Measurements from ENCODE around the gene MACROD2.

The MACROD2 gene

GRCh38 chr20:15673206-15673605 lies 1677.9 kb downstream of the MACROD2 start:
- H3K4me3 ChIP-seq (ENCODE audit: low read depth, low read length) = no peak overlapping the region
- TF ChIP-seq, protein P1, sequence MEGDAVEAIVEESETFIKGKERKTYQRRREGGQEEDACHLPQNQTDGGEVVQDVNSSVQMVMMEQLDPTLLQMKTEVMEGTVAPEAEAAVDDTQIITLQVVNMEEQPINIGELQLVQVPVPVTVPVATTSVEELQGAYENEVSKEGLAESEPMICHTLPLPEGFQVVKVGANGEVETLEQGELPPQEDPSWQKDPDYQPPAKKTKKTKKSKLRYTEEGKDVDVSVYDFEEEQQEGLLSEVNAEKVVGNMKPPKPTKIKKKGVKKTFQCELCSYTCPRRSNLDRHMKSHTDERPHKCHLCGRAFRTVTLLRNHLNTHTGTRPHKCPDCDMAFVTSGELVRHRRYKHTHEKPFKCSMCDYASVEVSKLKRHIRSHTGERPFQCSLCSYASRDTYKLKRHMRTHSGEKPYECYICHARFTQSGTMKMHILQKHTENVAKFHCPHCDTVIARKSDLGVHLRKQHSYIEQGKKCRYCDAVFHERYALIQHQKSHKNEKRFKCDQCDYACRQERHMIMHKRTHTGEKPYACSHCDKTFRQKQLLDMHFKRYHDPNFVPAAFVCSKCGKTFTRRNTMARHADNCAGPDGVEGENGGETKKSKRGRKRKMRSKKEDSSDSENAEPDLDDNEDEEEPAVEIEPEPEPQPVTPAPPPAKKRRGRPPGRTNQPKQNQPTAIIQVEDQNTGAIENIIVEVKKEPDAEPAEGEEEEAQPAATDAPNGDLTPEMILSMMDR (IDR thresholded peaks at IDR 0.05; ENCODE audit: low read depth, low read length, missing control alignments) = no peak
- in situ Hi-C loops (cut with HindIII; ENCODE audit: low sequenced_read_pairs) = no loop called here
- peak; percentile 54 for DNase-seq (ENCODE audit: low read depth)

- no peak overlapping the region for H3K4me3 ChIP-seq (ENCODE audit: low read depth, low read length)
- TF ChIP-seq, protein P1 (IDR thresholded peaks at IDR 0.05; ENCODE audit: low read depth, low read length, missing control alignments) = no peak
- DNase-seq (ENCODE audit: low read depth) = no peak
- in situ Hi-C loops (cut with HindIII; ENCODE audit: low sequenced_read_pairs) = no loop called here
Observed at GRCh38 chr20:15674253-15675060, 1679.1 kb downstream of the MACROD2 start.

- DNase-seq (ENCODE audit: low read depth) = no peak
- TF ChIP-seq, protein P1 (IDR thresholded peaks at IDR 0.05; ENCODE audit: low read depth, low read length, missing control alignments) = no peak
- no peak overlapping the region for H3K4me3 ChIP-seq (ENCODE audit: low read depth, low read length)
- in situ Hi-C loops (cut with HindIII; ENCODE audit: low sequenced_read_pairs) = no loop called here
Observed at GRCh38 chr20:15675061-15675514, 1679.8 kb downstream of the MACROD2 start.

GRCh38 chr20:15675813-15676484 lies 1680.6 kb downstream of the MACROD2 start:
- no peak for DNase-seq (ENCODE audit: low read depth)
- no peak overlapping the region for H3K4me3 ChIP-seq (ENCODE audit: low read depth, low read length)
- in situ Hi-C loops (cut with HindIII; ENCODE audit: low sequenced_read_pairs) = no loop called here
- TF ChIP-seq, protein P1 (IDR thresholded peaks at IDR 0.05; ENCODE audit: low read depth, low read length, missing control alignments) = no peak

DNA sequence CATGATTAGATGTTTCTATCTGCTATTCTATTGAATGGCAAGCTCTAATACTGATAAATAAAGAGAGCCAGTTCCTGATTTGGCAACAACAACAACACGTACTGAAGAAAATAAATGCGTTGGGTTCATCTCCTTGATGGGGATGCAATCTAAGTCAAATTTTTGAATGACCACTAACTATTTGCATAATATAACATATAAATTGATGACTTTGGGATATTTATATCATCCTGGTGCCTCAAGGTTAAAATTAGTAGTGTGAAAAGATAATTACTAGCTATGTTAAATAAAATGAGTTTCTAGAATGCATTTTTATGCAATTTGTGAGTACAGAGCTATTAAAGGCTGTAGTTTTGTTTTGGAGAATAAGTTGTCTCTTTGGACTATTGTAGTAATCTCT lies 1681.5 kb downstream of the MACROD2 start:
- TF ChIP-seq, protein P1 (IDR thresholded peaks at IDR 0.05; ENCODE audit: low read depth, low read length, missing control alignments) = no peak
- in situ Hi-C loops (cut with HindIII; ENCODE audit: low sequenced_read_pairs) = no loop called here
- no peak overlapping the region for H3K4me3 ChIP-seq (ENCODE audit: low read depth, low read length)
- no peak for DNase-seq (ENCODE audit: low read depth)

DNA sequence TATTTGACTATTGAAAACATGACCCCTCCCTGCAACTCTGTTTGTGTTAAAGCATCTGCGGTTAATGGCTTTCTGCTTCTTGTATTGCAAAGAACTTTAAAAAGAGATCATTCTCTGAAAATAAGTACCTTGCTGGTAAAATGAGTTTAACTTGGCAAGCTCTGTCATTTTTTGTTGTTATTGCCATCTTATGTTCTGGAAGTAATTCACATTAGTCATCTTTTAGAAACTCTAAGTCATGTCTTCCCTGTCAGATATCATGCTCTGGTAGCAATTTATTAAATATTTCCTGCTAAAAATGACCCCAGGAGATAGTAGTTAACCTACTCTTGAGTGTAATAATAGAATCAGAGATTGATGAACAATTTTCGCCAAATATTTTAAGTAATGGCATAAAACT lies 1687.4 kb downstream of the MACROD2 start:
- TF ChIP-seq, protein P1 (IDR thresholded peaks at IDR 0.05; ENCODE audit: low read depth, low read length, missing control alignments) = no peak
- in situ Hi-C loops (cut with HindIII; ENCODE audit: low sequenced_read_pairs) = no loop called here
- no peak for DNase-seq (ENCODE audit: low read depth)
- H3K4me3 ChIP-seq (ENCODE audit: low read depth, low read length) = no peak overlapping the region

Measured in astrocyte of the cerebellum (primary cell).